Lower lobe of right lung (tissue), 2 donors: Measurements from ENCODE around the gene MAGI2. TPM values are rescaled to one million over a fixed set of nuclear protein-coding genes. Genes with fewer than 3 reads are reported as not detected.

ENCODE experiments used
- ATAC-seq, 2 donors: fragments of 200-7000 bp; cut with Tn5 transposase; one replicate each; pipeline ENCODE4 v1.9.1; 2020 to 2022; ENCODE audit warnings: mild to moderate bottlenecking in 2 of 2, moderate library complexity in 2 of 2
- DNase-seq: peaks from one replicate; pipeline ENCODE4 v3.0.0-alpha.2; 2020
- H3K27ac ChIP-seq: fragments of 200-600 bp; one replicate; pipeline ENCODE4 v1.8.0; 2022
- H3K27me3 ChIP-seq: fragments of 200-600 bp; one replicate; pipeline ENCODE4 v1.8.0; 2022; ENCODE audit warnings: low read depth
- H3K36me3 ChIP-seq: fragments of 200-600 bp; one replicate; pipeline ENCODE4 v1.8.0; 2022; ENCODE audit warnings: mild to moderate bottlenecking
- H3K4me1 ChIP-seq: fragments of 200-600 bp; one replicate; pipeline ENCODE4 v1.8.0; 2022
- H3K4me3 ChIP-seq: fragments of 200-600 bp; one replicate; pipeline ENCODE4 v1.8.0; 2022; ENCODE audit warnings: mild to moderate bottlenecking
- H3K9me3 ChIP-seq: fragments of 200-600 bp; one replicate; pipeline ENCODE4 v1.8.0; 2022
- CTCF ChIP-seq: fragments of 200-600 bp; IDR thresholded peaks from one replicate; pipeline ENCODE4 v1.8.0; 2022; ENCODE audit warnings: antibody characterized with exemption, mild to moderate bottlenecking
- intact Hi-C: fragments of 100-400 bp; cut with DNase I; formaldehyde crosslinking; loops from one replicate; pipeline ENCODE4 v1.11.0; 2022
- total RNA-seq: library from RNA; stranded (reverse); fragmentation: NEBNext Ultra II Directional; extraction: Animal tissue kit (Norgen Biotek cat#: 25700); gene quantifications from one replicate; pipeline ENCODE4 v1.2.1, GENCODE V29; 2021
- donor health status: DM: no; HTN: yes; CAD: no; lungs with severe emphysema.

Gene MAGI2
- total RNA-seq, 1 donor from 2014 or later, result 15.3 TPM

DNA sequence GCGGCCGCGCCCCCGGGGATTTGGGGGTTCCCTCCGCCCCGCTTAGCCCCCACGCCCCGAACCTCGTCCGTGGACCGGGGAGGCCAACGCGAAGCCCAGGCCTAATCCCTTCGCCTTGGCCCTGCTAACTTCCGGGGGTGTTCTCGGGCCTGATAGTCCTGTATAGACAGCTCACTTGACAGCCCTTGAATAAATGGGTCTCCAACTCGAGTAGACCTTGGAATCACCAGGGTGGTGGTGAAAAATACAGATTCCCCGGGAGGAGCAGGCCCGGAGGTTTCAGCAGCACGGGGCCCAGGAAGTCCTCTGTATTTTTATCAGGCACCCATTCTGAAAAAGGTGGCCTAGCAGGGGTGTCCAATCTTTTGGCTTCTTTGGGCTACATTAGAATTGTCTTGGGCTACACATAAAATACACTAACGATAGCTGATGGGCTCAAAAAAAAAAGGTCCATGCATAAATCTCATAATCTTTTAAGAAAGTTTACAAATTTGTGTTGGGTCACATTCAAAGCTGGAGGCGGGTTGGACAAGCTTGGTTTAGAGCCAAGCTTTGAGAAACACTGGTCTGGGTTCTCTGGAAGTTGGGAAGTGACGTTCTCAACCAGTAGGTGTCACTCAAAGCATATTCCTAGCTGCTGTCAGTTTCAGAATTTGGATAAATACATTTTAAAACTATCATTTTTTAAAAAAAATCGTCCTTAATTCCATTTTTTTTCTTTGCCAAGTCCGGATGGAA, 1433.2 kb downstream of the MAGI2 start:
- no peak for DNase-seq
- peaks cover 17% of the 10 kb centered on the region for H3K4me1 ChIP-seq
- H3K4me3 ChIP-seq, result peak overlapping the region; percentile 63
- peak overlapping the region; percentile 97 for H3K27ac ChIP-seq
- H3K36me3 ChIP-seq, result no peaks in the 10 kb centered on the region
- no peaks in the 10 kb centered on the region for H3K9me3 ChIP-seq
- ATAC-seq, result peak; percentile 88 to 91
- peak; percentile 75 for TF ChIP-seq CTCF
- no peaks in the 10 kb centered on the region for H3K27me3 ChIP-seq
- intact Hi-C loops, result no loop called here

DNA sequence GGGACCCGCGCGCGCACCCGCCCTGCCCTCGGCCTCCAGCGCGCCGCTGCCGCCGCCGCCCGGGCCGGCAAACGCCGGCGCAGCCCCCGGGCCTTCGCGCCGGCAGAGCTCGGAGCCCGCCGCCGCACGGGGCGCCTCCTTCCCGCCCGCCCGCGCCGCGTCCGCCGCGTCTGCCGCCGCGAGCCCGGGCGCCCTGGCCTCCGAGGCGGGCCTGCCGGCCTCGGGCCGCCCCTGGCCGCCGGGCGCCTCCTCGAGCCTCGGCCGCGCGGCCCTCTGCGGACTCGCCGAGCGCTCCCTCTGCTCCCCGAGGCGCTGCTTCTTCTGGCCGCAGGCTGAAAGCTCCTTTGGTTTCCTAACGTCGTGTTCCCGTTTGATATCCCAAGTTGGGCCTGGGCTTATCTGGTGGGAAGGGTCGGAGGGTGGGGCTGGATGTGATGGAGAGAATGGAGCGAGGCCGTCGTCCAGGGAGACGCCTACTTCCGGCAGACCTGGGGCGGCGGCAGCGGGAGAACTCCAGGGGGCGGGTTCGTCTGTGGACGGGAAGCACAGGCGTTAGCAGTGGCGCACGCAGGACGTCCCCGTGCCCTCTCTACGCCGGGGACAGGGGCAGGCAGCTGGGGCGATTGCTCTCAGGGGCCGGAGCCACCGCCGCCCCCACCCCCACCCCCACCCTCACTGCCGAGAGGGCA, 1433.9 kb downstream of the MAGI2 start:
- peak; percentile 13 for TF ChIP-seq CTCF
- Histone ChIP-seq H3K27ac (peak overlapping the region; percentile 97), H3K36me3 (no peaks in the 10 kb centered on the region), H3K27me3 (no peaks in the 10 kb centered on the region), H3K9me3 (no peaks in the 10 kb centered on the region), H3K4me3 (peak overlapping the region; percentile 63), H3K4me1 (peaks cover 17% of the 10 kb centered on the region)
- DNase-seq (peak; percentile 94), ATAC-seq (peak; percentile 98)
- intact Hi-C loops, result no loop called here

- Histone ChIP-seq H3K27me3 (no peaks in the 10 kb centered on the region), H3K4me3 (peak overlapping the region; percentile 57), H3K27ac (peak overlapping the region; percentile 81), H3K9me3 (no peaks in the 10 kb centered on the region), H3K4me1 (peaks cover 17% of the 10 kb centered on the region), H3K36me3 (no peaks in the 10 kb centered on the region)
- intact Hi-C loops, result no loop called here
- TF ChIP-seq CTCF, result no peak
- ATAC-seq (no peak), DNase-seq (peak; percentile 51)
These were observed 1434.6 kb downstream of the MAGI2 start for GRCh38 chr7:78018641-78019446.

DNA sequence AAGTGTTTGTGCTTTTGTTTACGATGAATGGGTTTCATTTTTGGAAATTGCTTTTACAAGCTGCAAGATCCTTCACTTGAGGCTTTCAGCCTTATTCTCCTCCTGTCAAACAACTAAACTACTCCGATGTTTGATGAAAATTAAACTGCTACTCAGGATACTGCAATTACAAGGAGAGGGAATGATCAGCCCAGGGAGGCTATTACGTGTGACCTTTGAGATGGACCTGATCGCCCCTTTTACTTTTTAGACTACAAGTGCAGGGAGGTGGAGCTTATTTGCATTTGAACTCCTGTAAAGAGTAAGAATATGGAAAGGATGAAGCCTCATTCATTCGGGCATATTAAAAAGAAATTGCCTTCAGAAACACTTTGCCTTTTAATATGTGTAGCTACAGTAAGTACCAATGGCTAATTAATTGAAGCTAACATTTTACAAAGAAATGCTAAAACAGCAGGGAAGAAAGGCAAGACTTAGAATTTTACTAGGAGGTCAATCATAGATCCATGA, 1435.8 kb downstream of the MAGI2 start:
- no peaks in the 10 kb centered on the region for H3K36me3 ChIP-seq
- DNase-seq (no peak), ATAC-seq (no peak)
- intact Hi-C loops, result no loop called here
- H3K4me3 ChIP-seq, result no peak overlapping the region
- no peak for TF ChIP-seq CTCF
- no peak overlapping the region for H3K27ac ChIP-seq
- no peaks in the 10 kb centered on the region for H3K9me3 ChIP-seq
- peaks cover 17% of the 10 kb centered on the region for H3K4me1 ChIP-seq
- H3K27me3 ChIP-seq, result no peaks in the 10 kb centered on the region

GRCh38 chr7:78015574-78016260, 1437.8 kb downstream of the MAGI2 start:
- ATAC-seq, result no peak
- intact Hi-C loops, result no loop called here

More at GRCh38 chr7:78015574-78016260, 1437.8 kb downstream of the MAGI2 start:
- TF ChIP-seq CTCF, result no peak
- H3K4me1 ChIP-seq, result peaks cover 17% of the 10 kb centered on the region
- DNase-seq, result no peak
- no peaks in the 10 kb centered on the region for H3K9me3 ChIP-seq
- H3K27ac ChIP-seq, result no peak overlapping the region
- H3K36me3 ChIP-seq, result no peaks in the 10 kb centered on the region
- H3K4me3 ChIP-seq, result no peak overlapping the region
- no peaks in the 10 kb centered on the region for H3K27me3 ChIP-seq
